Spleen (tissue), 13 donors: ENCODE measurements around the gene DPM2. TPM values are rescaled to one million over a fixed set of nuclear protein-coding genes. Genes with fewer than 3 reads are reported as not detected.

Experiments
- DNase-seq: peaks from one replicate; pipeline ENCODE4 v3.0.0-alpha.2; 2020
- H3K27ac ChIP-seq, 8 donors: fragments of 200-600 bp; sonication (generic) in 7 of 8; 1 replicate in 4 of 8; 2 replicates in 4 of 8; pipeline versions ENCODE4 v1.5.0 to v1.8.0; 2016 to 2021; ENCODE audit warnings: inconsistent platforms in 4 of 8, mild to moderate bottlenecking in 4 of 8, moderate library complexity in 1 of 8
- H3K27me3 ChIP-seq, 7 donors: fragments of 200-600 bp; sonication (generic) in 6 of 7; replicated peaks in 1 of 7; 1 replicate in 4 of 7; 2 replicates in 3 of 7; pipeline versions ENCODE4 v1.5.0 to v1.8.0; 2016 to 2021; ENCODE audit warnings: inconsistent platforms in 3 of 7, mild to moderate bottlenecking in 1 of 7
- H3K36me3 ChIP-seq, 6 donors: fragments of 200-600 bp; sonication (generic) in 5 of 6; 1 replicate in 4 of 6; 2 replicates in 2 of 6; pipeline versions ENCODE4 v1.5.0 to v1.8.0; 2016 to 2021; ENCODE audit warnings: inconsistent platforms in 2 of 6
- H3K4me1 ChIP-seq, 6 donors: fragments of 200-600 bp; sonication (generic) in 5 of 6; 1 replicate in 3 of 6; 2 replicates in 3 of 6; pipeline versions ENCODE4 v1.5.0 to v1.8.0; 2016 to 2021; ENCODE audit warnings: inconsistent platforms in 3 of 6
- H3K4me3 ChIP-seq, 8 donors: fragments of 200-600 bp; sonication (generic) in 7 of 8; 1 replicate in 4 of 8; 2 replicates in 4 of 8; pipeline versions ENCODE4 v1.5.0 to v1.8.0; 2016 to 2021; ENCODE audit warnings: inconsistent platforms in 4 of 8, mild to moderate bottlenecking in 4 of 8, moderate library complexity in 2 of 8
- H3K9me3 ChIP-seq, 8 donors: fragments of 200-600 bp; sonication (generic) in 7 of 8; 1 replicate in 4 of 8; 2 replicates in 4 of 8; pipeline versions ENCODE4 v1.5.0 to v1.8.0; 2016 to 2021; ENCODE audit warnings: inconsistent platforms in 4 of 8
- POLR2A ChIP-seq, 3 donors: fragments of 450-650 bp; IDR thresholded peaks; one replicate each; pipeline ENCODE4 v1.5.1; 2017; ENCODE audit warnings: antibody characterized with exemption in 3 of 3, mild to moderate bottlenecking in 1 of 3
- POLR2AphosphoS5 ChIP-seq, 3 donors: sonication (generic); formaldehyde crosslinking; IDR thresholded peaks; one replicate each; pipeline ENCODE4 v1.5.1; 2017; ENCODE audit warnings: antibody characterized with exemption in 3 of 3
- WGBS, 5 donors: extraction: QIAGEN DNeasy Blood & Tissue Kit in 3 of 5; methylation state at CpG; one replicate each; pipeline versions ENCODE4 v1.1.5 to v1.1.7; 2013 to 2018; 5-methylcytosine and 5-hydroxymethylcytosine counted together
- intact Hi-C: fragments of 100-400 bp; cut with DNase I; formaldehyde crosslinking; loops from one replicate; pipeline ENCODE4 v1.15.0; 2023; ENCODE audit warnings: low total_unique reads
- long read RNA-seq, 2 donors: transcript quantifications; one replicate each; lab custom pipeline, GENCODE V29; 2026
- polyA plus RNA-seq, 3 donors: library from polyadenylated mRNA; stranded (reverse); fragments of 200-250 nt; gene quantifications; one replicate each; pipeline ENCODE4 v1.2.1, GENCODE V29; 2013
- total RNA-seq, 7 donors: library from RNA; depleted of rRNA in 3 of 7; stranded (reverse); fragments of >200 nt in 3 of 7; fragmentation: NEBNext Ultra II Directional in 4 of 7; extraction: Animal tissue kit (Norgen Biotek cat#: 25700) in 4 of 7; gene quantifications; one replicate each; pipeline versions ENCODE4 v1.1.0 to v1.2.1, GENCODE V29; 2016 to 2021
- TF ChIP-seq, protein P1 (sequence below), 11 experiments: fragments of 200-600 bp in 7 of 11; fragments of 450-650 bp in 4 of 11; sonication (generic) in 4 of 11; IDR thresholded peaks in 8 of 11; conservative IDR thresholded peaks in 3 of 11; 1 replicate in 7 of 11; 2 replicates in 4 of 11; pipeline versions ENCODE4 v1.4.0 to v1.8.0; 2016 to 2021; ENCODE audit warnings: antibody characterized with exemption in 11 of 11, inconsistent platforms in 4 of 11, mild to moderate bottlenecking in 1 of 11
- donor health status: healthy with polysubstance abuse.
- donor health status: DM: no; HTN: no; CAD: no; lungs with moderate emphysema.
- donor health status: DM: no; HTN: no; CAD: no.
- donor health status: Bipolar disorder and iron deficiency.
- donor health status: healthy.
- donor health status: DM: no; HTN: no; CAD: no.
- donor health status: DM: yes; HTN: yes; CAD: no.

Gene DPM2
- total RNA-seq (10 to 100 TPM; 19.5 to 31.3 (median 25.2) TPM), polyA plus RNA-seq (10 to 100 TPM; 23.6 to 33.8 (median 28.1) TPM)
- long read RNA-seq, donor 1, transcript DPM2-203 (3 exons, 928 nt) = minor isoform, 10 of 41 reads
- long read RNA-seq, donor 1, transcript DPM2-201 (4 exons, 1,542 nt) = major isoform, 22 of 41 reads
- long read RNA-seq, donor 1, partial matches to known transcripts = 6 of 41 reads
- long read RNA-seq, donor 1, other reads (novel, unspliced or antisense) = 0 of 41 reads
- long read RNA-seq, donor 2, transcript DPM2-201 (4 exons, 1,542 nt) = major isoform, 15 of 41 reads
- long read RNA-seq, donor 2, transcript DPM2-203 (3 exons, 928 nt) = minor isoform, 12 of 41 reads
- long read RNA-seq, donor 2, partial matches to known transcripts = 11 of 41 reads
- long read RNA-seq, donor 2, other reads (novel, unspliced or antisense) = 0 of 41 reads

- intact Hi-C loops = no loop called here
- H3K27ac ChIP-seq = peak within 1 kb of the TSS; percentile 16 to 90 (median 75)
Measured at GRCh38 chr9:127937388-127938297, at the start of gene DPM2. DPM2 (minus strand) TSS chr9:127937854; CDS start chr9:127937820, 34 bp downstream.

GRCh38 chr9:127987103-127987614, 49.5 kb upstream of the DPM2 start:
- Histone ChIP-seq H3K4me1 (peaks cover 0 to 55% (median 15%) of the 10 kb centered on the region in 6 donors), H3K4me3 (no peak overlapping the region), H3K9me3 (no peaks in the 10 kb centered on the region), H3K36me3 (no peaks in the 10 kb centered on the region), H3K27me3 (no peaks in the 10 kb centered on the region), H3K27ac (peak overlapping the region in 3 of 8 donors; percentile 25 to 55 (median 35))
- no peak for DNase-seq
- 76 to 88% (median 86%) methylated on average over 9 of the region's 9 CpGs for WGBS, 5 donors
- intact Hi-C loops = no loop called here
- TF ChIP-seq POLR2AphosphoS5 (IDR thresholded peaks at IDR 0.05) (no peak), POLR2A (IDR thresholded peaks at IDR 0.05) (no peak)
- TF ChIP-seq, protein P1, sequence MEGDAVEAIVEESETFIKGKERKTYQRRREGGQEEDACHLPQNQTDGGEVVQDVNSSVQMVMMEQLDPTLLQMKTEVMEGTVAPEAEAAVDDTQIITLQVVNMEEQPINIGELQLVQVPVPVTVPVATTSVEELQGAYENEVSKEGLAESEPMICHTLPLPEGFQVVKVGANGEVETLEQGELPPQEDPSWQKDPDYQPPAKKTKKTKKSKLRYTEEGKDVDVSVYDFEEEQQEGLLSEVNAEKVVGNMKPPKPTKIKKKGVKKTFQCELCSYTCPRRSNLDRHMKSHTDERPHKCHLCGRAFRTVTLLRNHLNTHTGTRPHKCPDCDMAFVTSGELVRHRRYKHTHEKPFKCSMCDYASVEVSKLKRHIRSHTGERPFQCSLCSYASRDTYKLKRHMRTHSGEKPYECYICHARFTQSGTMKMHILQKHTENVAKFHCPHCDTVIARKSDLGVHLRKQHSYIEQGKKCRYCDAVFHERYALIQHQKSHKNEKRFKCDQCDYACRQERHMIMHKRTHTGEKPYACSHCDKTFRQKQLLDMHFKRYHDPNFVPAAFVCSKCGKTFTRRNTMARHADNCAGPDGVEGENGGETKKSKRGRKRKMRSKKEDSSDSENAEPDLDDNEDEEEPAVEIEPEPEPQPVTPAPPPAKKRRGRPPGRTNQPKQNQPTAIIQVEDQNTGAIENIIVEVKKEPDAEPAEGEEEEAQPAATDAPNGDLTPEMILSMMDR (IDR thresholded peaks at IDR 0.05 in 8 of 11, conservative IDR thresholded peaks at IDR 0.05 in 3 of 11) = no peak

More at GRCh38 chr9:127937388-127938297, at the start of gene DPM2:
- H3K4me3 ChIP-seq = peak within 1 kb of the TSS; percentile 61 to 92 (median 68)
- peak; percentile 97 for DNase-seq
- H3K9me3 ChIP-seq = no peaks in the 10 kb centered on the region
- peaks cover 0 to 55% (median 10%) of the 10 kb centered on the region in 6 donors for H3K36me3 ChIP-seq
- peaks cover 19 to 66% (median 42%) of the 10 kb centered on the region in 6 donors for H3K4me1 ChIP-seq
- no peaks in the 10 kb centered on the region for H3K27me3 ChIP-seq
- TF ChIP-seq POLR2AphosphoS5 (IDR thresholded peaks at IDR 0.05) (peak; percentile 96 to 98 (median 98)), POLR2A (IDR thresholded peaks at IDR 0.05) (peak in 1 of 3 donors; percentile 39)
- TF ChIP-seq, protein P1 (IDR thresholded peaks at IDR 0.05 in 8 of 11, conservative IDR thresholded peaks at IDR 0.05 in 3 of 11) = peak in 1 of 11 experiments; percentile 24
- WGBS, 5 donors = 5 to 8% (median 7%) methylated on average over 43 to 60 of the region's 60 CpGs

GRCh38 chr9:127985011-127985410, 47.4 kb upstream of the DPM2 start:
- H3K36me3 ChIP-seq = no peaks in the 10 kb centered on the region
- intact Hi-C loops = no loop called here
- 82 to 92% (median 86%) methylated on average over 3 of the region's 3 CpGs for WGBS, 5 donors
- peaks cover 0 to 3% (median 0%) of the 10 kb centered on the region in 7 donors for H3K27me3 ChIP-seq
- peaks cover 0 to 52% (median 27%) of the 10 kb centered on the region in 6 donors for H3K4me1 ChIP-seq
- no peak overlapping the region for H3K27ac ChIP-seq
- H3K9me3 ChIP-seq = no peaks in the 10 kb centered on the region
- DNase-seq = no peak
- no peak overlapping the region for H3K4me3 ChIP-seq
- TF ChIP-seq POLR2AphosphoS5 (IDR thresholded peaks at IDR 0.05) = no peak
- TF ChIP-seq, protein P1 (IDR thresholded peaks at IDR 0.05 in 8 of 11, conservative IDR thresholded peaks at IDR 0.05 in 3 of 11) = no peak
- no peak for TF ChIP-seq POLR2A (IDR thresholded peaks at IDR 0.05)
